Rectal smooth muscle tissue (tissue), 1 donor: ENCODE data around the gene TRPM5.
A peak's percentile ranks its signal among the peaks of the same experiment; 100 is the strongest.

Experiments
- H3K27ac ChIP-seq: one replicate; pipeline ENCODE4 v1.7.0; 2013; ENCODE audit warnings: low read depth, low read length, inconsistent platforms
- H3K27me3 ChIP-seq: one replicate; pipeline ENCODE4 v1.7.0; 2013; ENCODE audit warnings: low read length; ENCODE audit not compliant: control insufficient read depth, insufficient read depth
- H3K36me3 ChIP-seq: one replicate; pipeline ENCODE4 v1.7.0; 2013; ENCODE audit warnings: low read length; ENCODE audit not compliant: control insufficient read depth, insufficient read depth
- H3K4me1 ChIP-seq: one replicate; pipeline ENCODE4 v1.7.0; 2013; ENCODE audit warnings: low read length; ENCODE audit not compliant: control insufficient read depth, insufficient read depth
- H3K4me3 ChIP-seq: one replicate; pipeline ENCODE4 v1.7.0; 2013; ENCODE audit warnings: low read length
- H3K9ac ChIP-seq: one replicate; pipeline ENCODE4 v1.7.0; 2013; ENCODE audit warnings: low read length

The TRPM5 gene

DNA sequence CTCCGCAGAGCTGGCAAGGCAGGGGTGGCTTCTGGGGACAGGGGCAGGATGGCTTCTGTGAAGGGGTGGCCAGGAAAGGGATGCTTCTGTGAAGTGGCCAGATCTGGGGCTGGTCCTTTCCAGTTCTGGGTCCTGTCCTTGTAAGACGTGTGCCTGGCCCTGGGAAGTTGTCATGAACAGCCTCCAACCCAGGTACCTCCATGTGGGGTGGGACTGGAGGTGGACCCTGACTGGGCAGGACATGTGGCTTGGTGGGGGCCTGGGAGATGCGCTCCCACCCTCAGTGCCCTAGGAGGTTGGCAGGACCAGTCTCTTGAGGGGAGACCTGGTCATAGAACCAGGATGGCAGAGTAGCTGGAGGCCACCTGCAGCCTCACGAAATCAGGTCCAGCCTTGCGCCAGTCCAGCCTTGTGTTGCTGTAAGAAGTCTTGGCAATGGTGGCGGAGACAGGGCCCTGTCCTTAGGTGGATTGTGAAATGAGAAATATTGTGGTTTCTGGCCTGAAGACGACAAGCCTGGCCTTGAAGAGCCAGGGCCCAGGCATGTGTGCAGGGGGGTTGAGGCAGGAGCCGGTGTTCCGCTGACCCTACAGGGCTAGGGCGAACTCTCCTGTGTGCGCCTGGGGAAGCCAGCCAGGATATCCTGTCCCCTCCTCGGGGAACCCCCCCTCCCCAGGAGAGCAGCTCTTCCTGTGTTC lies 3.1 kb upstream of the TRPM5 start:
- H3K4me3 ChIP-seq = peak overlapping the region; percentile 16
- H3K27me3 ChIP-seq = peaks cover 6% of the 10 kb centered on the region
- H3K4me1 ChIP-seq = no peaks in the 10 kb centered on the region
- H3K36me3 ChIP-seq = no peaks in the 10 kb centered on the region
- H3K9ac ChIP-seq = no peak overlapping the region
- no peak overlapping the region for H3K27ac ChIP-seq

- Histone ChIP-seq H3K36me3 (no peaks in the 10 kb centered on the region), H3K27ac (no peak overlapping the region), H3K4me3 (peak overlapping the region; percentile 16), H3K9ac (no peak overlapping the region), H3K4me1 (no peaks in the 10 kb centered on the region), H3K27me3 (peaks cover 6% of the 10 kb centered on the region)
Observed at GRCh38 chr11:2446590-2447252, 2.4 kb upstream of the TRPM5 start.

GRCh38 chr11:2445746-2446551 lies 1.6 kb upstream of the TRPM5 start:
- Histone ChIP-seq H3K4me1 (no peaks in the 10 kb centered on the region), H3K27me3 (peaks cover 6% of the 10 kb centered on the region), H3K36me3 (no peaks in the 10 kb centered on the region), H3K9ac (no peak overlapping the region), H3K4me3 (peak overlapping the region; percentile 53), H3K27ac (no peak overlapping the region)

GRCh38 chr11:2444821-2445745 lies 769 bp upstream of the TRPM5 start, which contains the start of gene KCNQ1:
Gene KCNQ1 (plus strand): TSS chr11:2445008. CDS start chr11:2445099, 91 bp downstream.
- peak within 1 kb of the TSS; percentile 53 for H3K4me3 ChIP-seq
- H3K9ac ChIP-seq = no peak within 1 kb of the TSS
- H3K36me3 ChIP-seq = no peaks in the 10 kb centered on the region
- no peaks in the 10 kb centered on the region for H3K4me1 ChIP-seq
- H3K27me3 ChIP-seq = peaks cover 6% of the 10 kb centered on the region
- no peak within 1 kb of the TSS for H3K27ac ChIP-seq

GRCh38 chr11:2443406-2443805 lies 908 bp downstream of the TRPM5 start:
- peaks cover 6% of the 10 kb centered on the region for H3K27me3 ChIP-seq

DNA sequence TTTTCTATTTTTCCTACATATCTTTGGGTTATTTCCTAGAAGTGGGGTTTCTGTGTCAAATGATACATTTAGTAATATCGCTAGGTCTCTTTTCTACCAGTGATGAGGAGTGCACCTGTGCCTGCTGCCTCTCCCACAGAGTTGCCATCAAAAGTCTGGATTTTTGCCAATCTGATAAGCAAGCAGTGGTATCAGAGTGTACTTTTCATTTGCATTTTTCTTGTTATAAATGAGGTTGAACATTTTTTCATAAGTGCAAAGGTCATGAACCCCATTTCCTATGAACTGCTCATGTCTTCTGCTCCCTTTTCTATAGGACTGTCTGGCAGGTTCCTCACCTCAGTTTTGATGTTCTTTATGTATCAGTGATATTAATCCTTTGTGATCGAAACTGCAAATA lies 1.7 kb downstream of the TRPM5 start:
- H3K4me3 ChIP-seq = no peak overlapping the region
- H3K27me3 ChIP-seq = peaks cover 6% of the 10 kb centered on the region
- no peak overlapping the region for H3K27ac ChIP-seq
- no peaks in the 10 kb centered on the region for H3K36me3 ChIP-seq
- H3K4me1 ChIP-seq = no peaks in the 10 kb centered on the region
- H3K9ac ChIP-seq = no peak overlapping the region

More at GRCh38 chr11:2443406-2443805, 908 bp downstream of the TRPM5 start:
- H3K4me3 ChIP-seq = no peak overlapping the region
- no peak overlapping the region for H3K27ac ChIP-seq
- no peak overlapping the region for H3K9ac ChIP-seq
- H3K36me3 ChIP-seq = no peaks in the 10 kb centered on the region
- H3K4me1 ChIP-seq = no peaks in the 10 kb centered on the region

- peaks cover 3% of the 10 kb centered on the region for H3K27me3 ChIP-seq
Observed at GRCh38 chr11:2441171-2441570, 3.1 kb downstream of the TRPM5 start.

GRCh38 chr11:2440646-2441045 lies 3.7 kb downstream of the TRPM5 start:
- Histone ChIP-seq H3K27me3 (peaks cover 3% of the 10 kb centered on the region), H3K4me3 (no peak overlapping the region), H3K36me3 (no peaks in the 10 kb centered on the region), H3K9ac (no peak overlapping the region), H3K4me1 (no peaks in the 10 kb centered on the region), H3K27ac (no peak overlapping the region)

More at GRCh38 chr11:2441171-2441570, 3.1 kb downstream of the TRPM5 start:
- no peak overlapping the region for H3K27ac ChIP-seq
- no peak overlapping the region for H3K9ac ChIP-seq
- no peaks in the 10 kb centered on the region for H3K36me3 ChIP-seq
- H3K4me3 ChIP-seq = no peak overlapping the region
- H3K4me1 ChIP-seq = no peaks in the 10 kb centered on the region

DNA sequence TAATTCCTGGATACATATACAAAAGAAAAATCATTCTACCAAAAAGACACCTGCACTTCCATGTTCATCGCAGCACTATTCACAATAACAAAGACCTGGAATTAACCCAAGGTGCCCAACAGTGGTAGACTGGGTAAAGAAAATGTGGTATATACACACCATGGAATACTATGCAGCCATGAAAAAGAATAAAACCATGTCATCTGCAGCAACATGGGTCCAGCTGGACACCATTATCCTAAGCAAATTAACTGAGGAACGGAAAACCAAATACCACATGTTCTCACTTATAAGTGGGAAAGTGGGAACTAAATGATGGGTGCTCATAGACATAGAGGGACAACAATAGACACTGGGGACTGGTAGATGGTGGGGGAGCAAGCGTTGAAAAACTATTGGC lies 4.5 kb downstream of the TRPM5 start:
- Histone ChIP-seq H3K9ac (no peak overlapping the region), H3K36me3 (no peaks in the 10 kb centered on the region), H3K4me1 (no peaks in the 10 kb centered on the region), H3K4me3 (no peak overlapping the region), H3K27ac (no peak overlapping the region), H3K27me3 (peaks cover 3% of the 10 kb centered on the region)

- no peaks in the 10 kb centered on the region for H3K36me3 ChIP-seq
- no peak overlapping the region for H3K4me3 ChIP-seq
- no peaks in the 10 kb centered on the region for H3K4me1 ChIP-seq
- H3K27me3 ChIP-seq = no peaks in the 10 kb centered on the region
- no peak overlapping the region for H3K27ac ChIP-seq
- H3K9ac ChIP-seq = no peak overlapping the region
Observed at GRCh38 chr11:2437516-2437915, 6.8 kb downstream of the TRPM5 start.

GRCh38 chr11:2436521-2437031 lies 7.7 kb downstream of the TRPM5 start:
- Histone ChIP-seq H3K36me3 (no peaks in the 10 kb centered on the region), H3K27me3 (no peaks in the 10 kb centered on the region), H3K9ac (no peak overlapping the region), H3K4me3 (no peak overlapping the region), H3K27ac (no peak overlapping the region), H3K4me1 (no peaks in the 10 kb centered on the region)
